Thoracic aorta (tissue), 2 donors: ENCODE data around the gene C1GALT1. TPM values are rescaled to one million over a fixed set of nuclear protein-coding genes. Genes with fewer than 3 reads are reported as not detected.
"Not testable (repeated sequence)": the region's sequence is repeated elsewhere in the genome, so short reads cannot be mapped to it uniquely, and the experiment has no call there.

Experiments
- ATAC-seq: fragments of 150-250 bp; one replicate; pipeline ENCODE4 v1.8.0; 2017; ENCODE audit warnings: low read depth; ENCODE audit not compliant: insufficient number of reproducible peaks, low FRiP score
- DNase-seq: peaks from one replicate; pipeline ENCODE4 v3.0.0-alpha.2; 2020; ENCODE audit warnings: low spot score
- H3K27ac ChIP-seq, 2 donors: fragments of 200-600 bp; sonication (generic); 1 replicate in 1 of 2; 2 replicates in 1 of 2; pipeline ENCODE4 v1.5.1; 2016; ENCODE audit warnings: mild to moderate bottlenecking in 2 of 2, moderate library complexity in 2 of 2
- H3K27me3 ChIP-seq: fragments of 200-600 bp; sonication (generic); replicated peaks from 2 replicates; pipeline ENCODE4 v1.6.0; 2016; ENCODE audit warnings: mild to moderate bottlenecking; ENCODE audit not compliant: insufficient read depth
- H3K36me3 ChIP-seq: fragments of 200-600 bp; sonication (generic); one replicate; pipeline ENCODE4 v1.5.1; 2016
- H3K4me1 ChIP-seq, 2 donors: fragments of 200-600 bp; sonication (generic); 1 replicate in 1 of 2; 2 replicates in 1 of 2; pipeline versions ENCODE4 v1.5.1 to v1.6.0; 2016; ENCODE audit warnings: low read depth in 2 of 2, mild to moderate bottlenecking in 1 of 2; ENCODE audit not compliant: control insufficient read depth in 1 of 2
- H3K4me3 ChIP-seq: fragments of 200-600 bp; sonication (generic); 2 replicates; pipeline ENCODE4 v1.5.1; 2016; ENCODE audit warnings: mild to moderate bottlenecking
- H3K9me3 ChIP-seq: fragments of 200-600 bp; sonication (generic); 2 replicates; pipeline ENCODE4 v1.5.1; 2016
- total RNA-seq, 2 donors: library from RNA; depleted of rRNA; stranded (reverse); fragments of >200 nt; gene quantifications; one replicate each; pipeline versions ENCODE4 v1.1.0 to v1.2.3, GENCODE V29; 2016
- TF ChIP-seq, protein P1 (sequence below): fragments of 200-600 bp; sonication (generic); IDR thresholded peaks from one replicate; pipeline ENCODE4 v1.5.1; 2019; ENCODE audit warnings: antibody characterized with exemption

Gene C1GALT1
- total RNA-seq, 2 donors from 2014 or later = 9.3 to 42.3 TPM

DNA sequence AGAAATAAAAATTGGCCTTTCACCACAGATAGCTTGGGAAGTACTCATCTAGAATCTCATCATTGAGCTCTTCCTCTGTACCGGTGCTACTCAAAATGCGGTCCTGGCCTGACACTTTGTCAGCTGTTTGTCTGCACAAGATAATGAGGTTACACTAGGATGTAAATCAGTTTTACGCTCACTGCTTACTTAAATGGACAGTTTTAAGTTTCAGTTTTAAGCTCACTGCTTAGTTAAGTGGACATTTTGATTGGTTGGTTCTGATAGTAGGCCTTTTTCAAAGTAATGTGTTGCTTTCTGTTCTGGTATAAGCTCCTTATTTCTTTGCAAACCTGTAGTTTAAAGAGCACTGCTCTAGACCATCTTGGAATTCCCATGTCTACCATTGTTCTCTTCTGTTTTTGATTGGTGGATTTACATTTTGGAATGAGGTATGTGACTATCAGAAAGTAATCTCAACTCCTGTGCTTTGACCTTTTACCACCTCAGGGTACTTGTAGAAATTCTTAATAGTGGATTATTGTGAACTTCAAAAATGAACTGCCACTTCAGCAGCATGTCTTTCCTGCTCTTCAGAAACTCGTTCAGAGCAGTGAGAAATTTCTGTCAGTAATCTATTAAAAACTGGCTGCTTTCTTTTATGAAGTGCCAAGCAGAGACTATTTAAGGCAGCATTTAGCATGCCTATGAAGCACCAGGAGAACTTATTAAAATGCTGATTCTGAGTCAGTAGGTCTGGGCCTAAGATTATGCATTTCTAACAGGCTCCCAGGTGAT lies 55.0 kb downstream of the C1GALT1 start:
- Histone ChIP-seq H3K27me3 (no peaks in the 10 kb centered on the region), H3K4me1 (no peaks in the 10 kb centered on the region), H3K36me3 (peaks cover 8% of the 10 kb centered on the region), H3K9me3 (no peaks in the 10 kb centered on the region), H3K27ac (no peak overlapping the region), H3K4me3 (no peak overlapping the region)
- DNase-seq (no peak), ATAC-seq (no peak)
- TF ChIP-seq, protein P1, sequence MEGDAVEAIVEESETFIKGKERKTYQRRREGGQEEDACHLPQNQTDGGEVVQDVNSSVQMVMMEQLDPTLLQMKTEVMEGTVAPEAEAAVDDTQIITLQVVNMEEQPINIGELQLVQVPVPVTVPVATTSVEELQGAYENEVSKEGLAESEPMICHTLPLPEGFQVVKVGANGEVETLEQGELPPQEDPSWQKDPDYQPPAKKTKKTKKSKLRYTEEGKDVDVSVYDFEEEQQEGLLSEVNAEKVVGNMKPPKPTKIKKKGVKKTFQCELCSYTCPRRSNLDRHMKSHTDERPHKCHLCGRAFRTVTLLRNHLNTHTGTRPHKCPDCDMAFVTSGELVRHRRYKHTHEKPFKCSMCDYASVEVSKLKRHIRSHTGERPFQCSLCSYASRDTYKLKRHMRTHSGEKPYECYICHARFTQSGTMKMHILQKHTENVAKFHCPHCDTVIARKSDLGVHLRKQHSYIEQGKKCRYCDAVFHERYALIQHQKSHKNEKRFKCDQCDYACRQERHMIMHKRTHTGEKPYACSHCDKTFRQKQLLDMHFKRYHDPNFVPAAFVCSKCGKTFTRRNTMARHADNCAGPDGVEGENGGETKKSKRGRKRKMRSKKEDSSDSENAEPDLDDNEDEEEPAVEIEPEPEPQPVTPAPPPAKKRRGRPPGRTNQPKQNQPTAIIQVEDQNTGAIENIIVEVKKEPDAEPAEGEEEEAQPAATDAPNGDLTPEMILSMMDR = no peak

GRCh38 chr7:7237978-7238267 lies 55.6 kb downstream of the C1GALT1 start:
- Histone ChIP-seq H3K27me3 (no peaks in the 10 kb centered on the region), H3K4me1 (no peaks in the 10 kb centered on the region), H3K4me3 (no peak overlapping the region), H3K27ac (no peak overlapping the region), H3K9me3 (no peaks in the 10 kb centered on the region), H3K36me3 (peaks cover 8% of the 10 kb centered on the region)
- TF ChIP-seq, protein P1 = no peak
- ATAC-seq (no peak), DNase-seq (no peak)

GRCh38 chr7:7239346-7239745 lies 57.0 kb downstream of the C1GALT1 start:
- no peak for DNase-seq
- H3K27me3 ChIP-seq = no peaks in the 10 kb centered on the region
- H3K27ac ChIP-seq = no peak overlapping the region
- TF ChIP-seq, protein P1 = no peak
- peaks cover 8% of the 10 kb centered on the region for H3K36me3 ChIP-seq
- no peak for ATAC-seq
- H3K4me1 ChIP-seq = no peaks in the 10 kb centered on the region
- no peak overlapping the region for H3K4me3 ChIP-seq
- H3K9me3 ChIP-seq = no peaks in the 10 kb centered on the region

- ATAC-seq (no peak), DNase-seq (no peak)
- TF ChIP-seq, protein P1 = no peak
Observed at GRCh38 chr7:7242899-7243298, 60.6 kb downstream of the C1GALT1 start.

GRCh38 chr7:7245233-7245632 lies 62.9 kb downstream of the C1GALT1 start:
- H3K4me1 ChIP-seq, DNase-seq, H3K27ac ChIP-seq, H3K36me3 ChIP-seq, H3K9me3 ChIP-seq, ATAC-seq, H3K27me3 ChIP-seq, H3K4me3 ChIP-seq: not testable (repeated sequence)

More at GRCh38 chr7:7242899-7243298, 60.6 kb downstream of the C1GALT1 start:
- no peak overlapping the region for H3K4me3 ChIP-seq
- no peaks in the 10 kb centered on the region for H3K4me1 ChIP-seq
- H3K9me3 ChIP-seq = no peaks in the 10 kb centered on the region
- H3K27me3 ChIP-seq = no peaks in the 10 kb centered on the region
- H3K27ac ChIP-seq = no peak overlapping the region
- H3K36me3 ChIP-seq = peaks cover 8% of the 10 kb centered on the region

- no peaks in the 10 kb centered on the region for H3K36me3 ChIP-seq
- no peaks in the 10 kb centered on the region for H3K9me3 ChIP-seq
- H3K27ac ChIP-seq = no peak overlapping the region
- TF ChIP-seq, protein P1 = no peak
- no peaks in the 10 kb centered on the region for H3K27me3 ChIP-seq
- H3K4me3 ChIP-seq = no peak overlapping the region
- DNase-seq (no peak), ATAC-seq (no peak)
- no peaks in the 10 kb centered on the region for H3K4me1 ChIP-seq
Observed at GRCh38 chr7:7246223-7246622, 63.9 kb downstream of the C1GALT1 start.
